GM18498 (cell line): ENCODE results near the gene LRRC4B.

ENCODE experiments used
- ATAC-seq: cut with Tn5 transposase; IDR thresholded peaks from one replicate; pipeline ENCODE4 v1.9.1; 2021; ENCODE audit warnings: mild to moderate bottlenecking, moderate library complexity; ENCODE audit not compliant: unreplicated experiment

LRRC4B gene

GRCh38 chr19:50509366-50509765 is 58.9 kb downstream of the LRRC4B start:
- ATAC-seq = no peak

DNA sequence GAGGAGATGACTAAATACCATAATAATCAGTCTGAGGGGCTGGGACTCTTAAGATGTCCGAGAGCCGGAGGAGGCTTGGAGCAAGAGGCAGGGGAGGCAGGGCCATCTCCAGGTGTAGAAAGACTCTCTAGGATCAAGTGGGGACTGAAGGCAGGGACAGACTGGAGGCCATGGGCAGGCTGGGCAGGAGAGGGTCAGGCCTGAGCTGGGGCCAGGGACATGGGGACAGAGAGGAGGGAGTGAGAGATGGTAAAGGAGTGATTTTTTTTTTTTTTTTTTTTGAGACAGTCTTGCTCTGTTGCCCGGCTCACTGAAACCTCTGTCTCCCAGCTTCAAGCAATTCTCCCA is 59.4 kb downstream of the LRRC4B start:
- ATAC-seq = no peak

GRCh38 chr19:50507376-50507775 is 60.9 kb downstream of the LRRC4B start:
- ATAC-seq = no peak

DNA sequence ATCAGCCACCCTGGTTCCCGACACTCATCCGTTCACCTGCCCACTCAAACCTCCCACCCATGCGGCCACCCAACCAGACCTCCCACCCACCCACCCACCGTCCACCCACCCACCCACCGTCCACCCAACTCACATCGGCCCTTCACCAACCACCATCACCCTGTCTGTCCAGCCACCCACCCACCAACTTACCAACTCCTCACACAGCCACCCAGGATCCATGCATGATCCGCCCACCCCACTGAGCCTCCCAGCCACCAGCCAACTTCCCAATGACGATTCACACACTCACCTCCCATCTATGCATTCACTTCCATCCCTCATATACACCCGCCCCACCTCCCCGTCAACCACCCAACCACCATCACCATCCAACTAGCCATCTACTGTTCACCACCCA is 61.5 kb downstream of the LRRC4B start:
- no peak for ATAC-seq

GRCh38 chr19:50505856-50506611 is 62.2 kb downstream of the LRRC4B start:
- no peak for ATAC-seq

DNA sequence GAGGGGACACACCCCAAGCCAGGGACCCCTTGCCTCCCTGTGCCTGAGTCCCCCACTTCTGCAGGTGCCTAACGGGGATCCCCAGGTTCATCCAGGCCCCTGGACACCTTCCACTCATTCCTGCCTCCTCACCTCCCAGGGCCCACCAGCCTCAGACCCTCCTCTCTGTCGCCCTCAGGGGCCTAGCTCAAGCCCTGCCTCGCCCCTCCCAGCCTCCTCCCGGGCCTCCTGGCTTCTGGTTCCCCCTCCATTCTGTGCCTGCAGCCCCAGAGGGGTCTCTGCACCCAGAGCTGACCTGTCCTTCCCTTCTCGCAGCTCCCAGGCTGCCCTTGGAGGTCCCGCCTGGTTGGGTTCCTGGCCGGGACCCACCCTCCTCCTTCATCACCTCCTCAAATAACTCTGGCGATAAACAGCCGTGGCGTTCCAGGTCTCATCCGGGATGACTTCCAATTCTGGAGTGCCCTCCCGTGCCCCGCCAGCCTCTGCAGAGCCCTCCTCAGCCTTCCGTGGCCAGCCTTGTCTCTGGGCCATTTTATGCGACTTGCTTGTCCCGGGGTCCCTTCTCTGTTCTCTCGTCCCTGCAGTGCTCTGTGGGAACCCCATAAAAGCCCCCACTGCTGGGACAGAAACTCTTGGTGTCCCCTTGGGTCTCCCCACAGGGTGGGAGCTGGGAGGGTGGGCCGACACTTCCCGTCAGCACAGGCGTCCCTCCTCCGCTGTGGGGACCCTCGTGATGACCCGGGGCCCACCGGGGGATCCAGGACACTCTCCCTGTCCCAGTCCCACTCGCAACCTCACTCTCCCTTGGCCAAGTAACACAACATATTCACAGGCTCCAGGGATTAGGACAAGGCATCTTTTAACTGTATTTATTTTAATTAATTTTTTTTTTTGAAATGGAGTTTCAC is 66.4 kb downstream of the LRRC4B start:
- no peak for ATAC-seq

DNA sequence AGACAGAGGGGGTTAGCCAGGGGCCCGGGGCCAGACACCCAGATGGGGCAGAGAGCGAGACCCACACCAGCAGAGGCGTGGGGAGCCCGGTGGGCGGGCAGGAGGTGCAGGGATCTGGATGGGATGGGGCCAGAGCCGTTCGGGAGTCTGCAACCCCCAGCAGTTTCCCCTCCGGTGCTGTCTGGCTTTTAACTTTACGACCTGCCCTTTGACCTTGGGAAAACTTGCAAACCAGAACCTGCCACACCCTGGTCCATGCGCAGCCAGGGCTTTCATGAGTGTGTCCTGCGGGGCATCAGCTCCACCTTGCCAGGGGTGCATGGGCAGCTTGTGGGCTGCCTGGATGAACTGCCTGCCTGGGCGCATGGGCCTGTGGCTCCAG is 67.1 kb downstream of the LRRC4B start:
- ATAC-seq = no peak

DNA sequence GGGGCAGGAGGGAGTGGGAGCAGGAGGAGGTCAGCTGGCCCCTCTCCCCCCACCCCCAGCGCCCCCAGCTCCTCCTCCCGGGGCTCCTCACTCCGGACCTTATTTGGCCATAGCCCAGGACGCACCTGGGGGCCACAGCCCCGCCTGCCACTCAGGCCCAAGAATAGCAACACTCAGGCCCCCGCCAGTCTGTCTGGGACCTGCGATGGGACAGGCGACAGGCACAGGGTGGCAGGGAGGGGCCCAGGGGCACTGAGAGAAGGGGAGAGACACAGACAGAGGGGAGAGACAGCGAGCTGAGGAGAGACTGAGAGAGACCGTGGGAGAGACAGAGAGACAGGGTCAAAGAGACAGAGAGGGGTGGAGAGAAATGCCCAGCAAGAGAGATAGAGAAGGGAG is 67.5 kb downstream of the LRRC4B start:
- ATAC-seq = no peak

GRCh38 chr19:50500060-50500752 is 68.0 kb downstream of the LRRC4B start:
- no peak for ATAC-seq

DNA sequence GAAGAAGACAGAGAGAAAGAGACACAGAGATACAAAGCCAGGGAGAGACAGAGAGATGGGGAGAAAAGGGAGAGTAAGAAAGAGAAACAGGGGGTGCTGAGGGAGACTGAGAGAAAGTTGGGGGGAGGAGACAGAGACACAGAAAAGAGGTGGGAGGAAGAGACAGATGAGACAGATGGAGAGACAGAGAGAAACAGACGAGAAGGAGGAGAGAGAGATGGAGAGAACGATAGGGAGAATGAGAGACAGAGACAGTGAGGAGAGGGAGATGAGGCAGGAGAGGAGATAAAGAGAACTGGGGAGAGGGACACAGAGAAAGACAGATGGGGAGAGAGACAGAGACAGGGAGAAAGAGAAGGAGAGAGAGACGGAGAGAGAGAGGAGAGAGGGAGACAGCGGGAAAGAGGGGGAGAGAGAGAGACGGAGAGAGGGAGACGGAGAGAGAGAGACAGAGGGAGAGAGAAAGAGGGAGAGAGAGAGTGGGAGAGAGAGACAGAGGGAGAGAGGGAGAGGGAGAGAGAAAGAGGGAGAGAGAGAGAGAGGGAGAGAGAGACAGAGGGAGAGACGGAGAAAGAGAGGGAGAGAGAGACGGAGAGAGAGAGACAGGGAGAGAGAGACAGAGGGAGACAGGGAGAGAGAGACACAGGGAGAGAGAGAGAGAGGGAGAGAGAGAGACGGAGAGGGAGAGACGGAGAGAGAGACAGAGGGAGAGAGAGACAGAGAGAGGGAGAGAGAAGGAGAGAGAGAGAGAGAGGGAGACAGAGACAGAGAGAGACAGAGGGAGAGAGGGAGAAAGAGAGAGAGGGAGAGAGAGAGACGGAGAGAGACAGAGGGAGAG is 69.8 kb downstream of the LRRC4B start:
- no peak for ATAC-seq

GRCh38 chr19:50497022-50497405 is 71.2 kb downstream of the LRRC4B start:
- no peak for ATAC-seq

GRCh38 chr19:50496189-50497021 is 71.8 kb downstream of the LRRC4B start:
- no peak for ATAC-seq

DNA sequence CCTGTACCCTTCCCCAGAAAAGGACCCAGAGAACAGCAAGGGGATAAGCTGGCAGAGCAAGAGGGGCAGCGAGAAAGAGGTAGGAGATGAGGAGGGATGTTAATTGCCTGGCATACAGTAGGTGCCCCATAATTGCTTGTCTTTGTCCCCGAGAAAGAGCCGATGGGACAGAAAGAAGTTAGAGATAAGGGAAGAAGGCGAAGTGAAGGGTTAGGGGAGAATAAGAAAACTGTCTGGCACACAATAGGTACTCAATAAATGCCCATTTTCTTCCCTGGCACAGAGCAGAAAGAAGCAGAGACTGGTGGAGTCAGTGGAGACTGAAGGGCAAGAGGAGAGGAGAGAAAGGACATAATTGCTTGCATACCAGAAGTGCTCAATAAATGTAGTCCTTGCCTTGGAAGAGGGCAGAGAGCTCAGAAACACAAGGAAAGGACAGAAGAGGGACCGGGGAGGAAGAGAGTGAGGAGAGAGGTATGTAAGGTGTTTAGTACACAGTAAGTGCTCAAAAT is 73.2 kb downstream of the LRRC4B start:
- no peak for ATAC-seq

- ATAC-seq = no peak
Observed at GRCh38 chr19:50494186-50495019, 73.8 kb downstream of the LRRC4B start.

GRCh38 chr19:50493171-50493570 is 75.1 kb downstream of the LRRC4B start:
- ATAC-seq = no peak

GRCh38 chr19:50492303-50493052 is 75.8 kb downstream of the LRRC4B start:
- ATAC-seq = no peak

- no peak for ATAC-seq
Observed at GRCh38 chr19:50490991-50491472, 77.2 kb downstream of the LRRC4B start.

GRCh38 chr19:50490411-50490811 is 77.8 kb downstream of the LRRC4B start:
- no peak for ATAC-seq
